Parathyroid adenoma (tissue), 2 donors: ENCODE measurements around the gene KBTBD4.

Source experiments
- H2AFZ ChIP-seq: fragments of 300-600 bp; sonication (generic); one replicate; pipeline ENCODE4 v1.7.0; 2017; ENCODE audit warnings: antibody characterized with exemption, mild to moderate bottlenecking
- H3K27ac ChIP-seq: fragments of 300-600 bp; sonication (generic); one replicate; pipeline ENCODE4 v1.7.0; 2017
- H3K27me3 ChIP-seq: fragments of 300-600 bp; sonication (generic); one replicate; pipeline ENCODE4 v1.7.0; 2017; ENCODE audit warnings: low read length; ENCODE audit not compliant: control insufficient read depth, insufficient read depth
- H3K36me3 ChIP-seq: fragments of 300-600 bp; sonication (generic); one replicate; pipeline ENCODE4 v1.7.0; 2017; ENCODE audit warnings: low read length; ENCODE audit not compliant: control insufficient read depth, insufficient read depth
- H3K4me1 ChIP-seq: fragments of 300-600 bp; sonication (generic); one replicate; pipeline ENCODE4 v1.7.0; 2017; ENCODE audit warnings: control low read depth
- H3K4me2 ChIP-seq: fragments of 300-600 bp; sonication (generic); one replicate; pipeline ENCODE4 v1.7.0; 2017; ENCODE audit warnings: low read length
- H3K4me3 ChIP-seq: fragments of 300-600 bp; sonication (generic); one replicate; pipeline ENCODE4 v1.7.0; 2017; ENCODE audit warnings: low read depth, low read length
- H3K79me2 ChIP-seq: fragments of 300-600 bp; sonication (generic); one replicate; pipeline ENCODE4 v1.7.0; 2017; ENCODE audit warnings: control low read depth
- H3K9ac ChIP-seq: fragments of 300-600 bp; sonication (generic); one replicate; pipeline ENCODE4 v1.7.0; 2017; ENCODE audit warnings: mild to moderate bottlenecking
- H3K9me3 ChIP-seq: fragments of 300-600 bp; sonication (generic); one replicate; pipeline ENCODE4 v1.7.0; 2017; ENCODE audit warnings: low read length; ENCODE audit not compliant: control insufficient read depth
- TF ChIP-seq, protein P1 (sequence below): fragments of 300-600 bp; sonication (generic); IDR thresholded peaks from one replicate; pipeline ENCODE4 v1.7.0; 2017; ENCODE audit warnings: antibody characterized with exemption, mild to moderate bottlenecking
- donor health status: primary hyperparathyroidism.

Gene KBTBD4

GRCh38 chr11:47572715-47573255, 6.0 kb downstream of the KBTBD4 start:
- TF ChIP-seq, protein P1, sequence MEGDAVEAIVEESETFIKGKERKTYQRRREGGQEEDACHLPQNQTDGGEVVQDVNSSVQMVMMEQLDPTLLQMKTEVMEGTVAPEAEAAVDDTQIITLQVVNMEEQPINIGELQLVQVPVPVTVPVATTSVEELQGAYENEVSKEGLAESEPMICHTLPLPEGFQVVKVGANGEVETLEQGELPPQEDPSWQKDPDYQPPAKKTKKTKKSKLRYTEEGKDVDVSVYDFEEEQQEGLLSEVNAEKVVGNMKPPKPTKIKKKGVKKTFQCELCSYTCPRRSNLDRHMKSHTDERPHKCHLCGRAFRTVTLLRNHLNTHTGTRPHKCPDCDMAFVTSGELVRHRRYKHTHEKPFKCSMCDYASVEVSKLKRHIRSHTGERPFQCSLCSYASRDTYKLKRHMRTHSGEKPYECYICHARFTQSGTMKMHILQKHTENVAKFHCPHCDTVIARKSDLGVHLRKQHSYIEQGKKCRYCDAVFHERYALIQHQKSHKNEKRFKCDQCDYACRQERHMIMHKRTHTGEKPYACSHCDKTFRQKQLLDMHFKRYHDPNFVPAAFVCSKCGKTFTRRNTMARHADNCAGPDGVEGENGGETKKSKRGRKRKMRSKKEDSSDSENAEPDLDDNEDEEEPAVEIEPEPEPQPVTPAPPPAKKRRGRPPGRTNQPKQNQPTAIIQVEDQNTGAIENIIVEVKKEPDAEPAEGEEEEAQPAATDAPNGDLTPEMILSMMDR: no peak
- Histone ChIP-seq H3K36me3 (no peaks in the 10 kb centered on the region), H3K27ac (no peak overlapping the region), H2AFZ (no peak overlapping the region), H3K79me2 (no peaks in the 10 kb centered on the region), H3K27me3 (no peaks in the 10 kb centered on the region), H3K9me3 (no peaks in the 10 kb centered on the region), H3K4me3 (no peak overlapping the region), H3K4me1 (no peaks in the 10 kb centered on the region), H3K9ac (no peak overlapping the region), H3K4me2 (no peak overlapping the region)

DNA sequence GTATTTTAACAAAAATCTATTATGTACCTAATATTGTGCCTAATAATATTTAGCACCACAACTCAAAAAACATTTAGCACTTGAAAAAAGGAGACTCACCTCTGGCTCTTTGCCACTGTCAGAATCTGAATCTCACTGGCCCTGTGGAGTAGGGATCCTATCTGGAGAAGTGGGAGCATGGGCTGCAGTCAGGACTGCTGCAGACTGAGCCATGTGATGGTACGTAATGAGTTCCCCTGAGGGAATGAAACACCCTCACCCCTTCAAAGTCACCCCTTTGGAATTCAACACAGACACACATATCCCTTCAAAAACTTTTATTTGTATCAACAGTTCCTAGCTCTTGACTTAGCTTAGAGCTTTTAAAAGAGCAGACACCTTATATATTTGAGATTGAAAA, 6.9 kb downstream of the KBTBD4 start:
- Histone ChIP-seq H3K9me3 (no peaks in the 10 kb centered on the region), H3K27ac (no peak overlapping the region), H3K4me3 (no peak overlapping the region), H2AFZ (no peak overlapping the region), H3K27me3 (no peaks in the 10 kb centered on the region), H3K4me2 (no peak overlapping the region), H3K9ac (no peak overlapping the region), H3K36me3 (no peaks in the 10 kb centered on the region), H3K79me2 (no peaks in the 10 kb centered on the region), H3K4me1 (no peaks in the 10 kb centered on the region)
- TF ChIP-seq, protein P1: no peak

GRCh38 chr11:47571357-47571729, 7.4 kb downstream of the KBTBD4 start:
- Histone ChIP-seq H3K36me3 (no peaks in the 10 kb centered on the region), H3K9ac (no peak overlapping the region), H3K4me2 (no peak overlapping the region), H3K79me2 (no peaks in the 10 kb centered on the region), H3K4me1 (no peaks in the 10 kb centered on the region), H3K9me3 (no peaks in the 10 kb centered on the region), H3K4me3 (no peak overlapping the region), H3K27ac (no peak overlapping the region), H3K27me3 (no peaks in the 10 kb centered on the region), H2AFZ (no peak overlapping the region)
- TF ChIP-seq, protein P1: no peak

GRCh38 chr11:47570651-47571356, 8.0 kb downstream of the KBTBD4 start:
- TF ChIP-seq, protein P1: no peak
- Histone ChIP-seq H3K36me3 (no peaks in the 10 kb centered on the region), H3K27ac (no peak overlapping the region)

DNA sequence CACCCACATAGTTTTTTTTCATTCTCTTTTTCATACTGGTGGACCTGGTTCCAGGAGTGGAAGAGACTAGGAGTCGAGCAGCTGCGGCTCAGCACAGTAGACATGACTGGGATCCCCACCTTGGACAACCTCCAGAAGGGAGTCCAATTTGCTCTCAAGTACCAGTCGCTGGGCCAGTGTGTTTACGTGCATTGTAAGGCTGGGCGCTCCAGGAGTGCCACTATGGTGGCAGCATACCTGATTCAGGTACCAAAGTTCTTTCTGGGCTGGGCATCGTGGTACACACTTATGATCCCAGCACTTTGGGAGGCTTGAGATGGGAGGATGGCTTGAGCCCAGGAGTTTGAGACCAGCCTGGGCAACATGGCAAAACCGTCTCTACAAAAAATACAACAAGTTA, 9.1 kb downstream of the KBTBD4 start:
- Histone ChIP-seq H3K4me1 (no peaks in the 10 kb centered on the region), H3K4me2 (no peak overlapping the region), H3K27me3 (no peaks in the 10 kb centered on the region), H3K79me2 (peaks cover 6% of the 10 kb centered on the region), H3K9ac (no peak overlapping the region), H3K4me3 (no peak overlapping the region), H3K9me3 (no peaks in the 10 kb centered on the region), H3K36me3 (no peaks in the 10 kb centered on the region), H2AFZ (no peak overlapping the region), H3K27ac (no peak overlapping the region)
- TF ChIP-seq, protein P1: no peak

More at GRCh38 chr11:47570651-47571356, 8.0 kb downstream of the KBTBD4 start:
- Histone ChIP-seq H3K4me1 (no peaks in the 10 kb centered on the region), H3K4me2 (no peak overlapping the region), H2AFZ (no peak overlapping the region), H3K4me3 (no peak overlapping the region), H3K27me3 (no peaks in the 10 kb centered on the region), H3K79me2 (peaks cover 4% of the 10 kb centered on the region), H3K9ac (no peak overlapping the region), H3K9me3 (no peaks in the 10 kb centered on the region)
